ENCODE results near the gene CASZ1.

CASZ1 gene

GRCh38 chr1:10699470-10699835 is 97.0 kb downstream of the CASZ1 start:
- peaks cover 26% of the 10 kb centered on the region for H3K4me1 Mint-ChIP-seq
- H3K9me3 Mint-ChIP-seq = no peaks in the 10 kb centered on the region
- TF ChIP-seq CTCF (IDR thresholded peaks at IDR 0.05) = no peak
- H3K36me3 Mint-ChIP-seq (ENCODE audit: low read depth) = no peaks in the 10 kb centered on the region
- H3K4me3 Mint-ChIP-seq = no peak overlapping the region
- H3K27me3 Mint-ChIP-seq (ENCODE audit: low read depth, poor library complexity) = peaks cover 87% of the 10 kb centered on the region
- H3K27ac Mint-ChIP-seq = no peak overlapping the region
- no peak for DNase-seq

- H3K4me1 Mint-ChIP-seq = peaks cover 21% of the 10 kb centered on the region
- peaks cover 84% of the 10 kb centered on the region for H3K27me3 Mint-ChIP-seq (ENCODE audit: low read depth, poor library complexity)
- no peak overlapping the region for H3K27ac Mint-ChIP-seq
- no peak for DNase-seq
- H3K4me3 Mint-ChIP-seq = no peak overlapping the region
- TF ChIP-seq CTCF (IDR thresholded peaks at IDR 0.05) = no peak
- no peaks in the 10 kb centered on the region for H3K36me3 Mint-ChIP-seq (ENCODE audit: low read depth)
- H3K9me3 Mint-ChIP-seq = no peaks in the 10 kb centered on the region
Observed at GRCh38 chr1:10698726-10699469, 97.5 kb downstream of the CASZ1 start.

GRCh38 chr1:10697621-10698160 is 98.8 kb downstream of the CASZ1 start:
- H3K36me3 Mint-ChIP-seq (ENCODE audit: low read depth) = no peaks in the 10 kb centered on the region
- no peak for DNase-seq
- peaks cover 24% of the 10 kb centered on the region for H3K4me1 Mint-ChIP-seq
- H3K4me3 Mint-ChIP-seq = peak overlapping the region; percentile 8
- no peak for TF ChIP-seq CTCF (IDR thresholded peaks at IDR 0.05)
- no peaks in the 10 kb centered on the region for H3K9me3 Mint-ChIP-seq
- H3K27ac Mint-ChIP-seq = no peak overlapping the region
- peaks cover 86% of the 10 kb centered on the region for H3K27me3 Mint-ChIP-seq (ENCODE audit: low read depth, poor library complexity)

GRCh38 chr1:10696977-10697376 is 99.5 kb downstream of the CASZ1 start:
- Mint-ChIP-seq H3K4me3 (no peak overlapping the region), H3K4me1 (peaks cover 21% of the 10 kb centered on the region), H3K36me3 (ENCODE audit: low read depth) (no peaks in the 10 kb centered on the region), H3K27me3 (ENCODE audit: low read depth, poor library complexity) (peaks cover 86% of the 10 kb centered on the region), H3K9me3 (no peaks in the 10 kb centered on the region), H3K27ac (no peak overlapping the region)
- no peak for TF ChIP-seq CTCF (IDR thresholded peaks at IDR 0.05)
- DNase-seq = no peak

GRCh38 chr1:10694633-10695627 is 101.5 kb downstream of the CASZ1 start:
- Mint-ChIP-seq H3K27me3 (ENCODE audit: low read depth, poor library complexity) (peaks cover 81% of the 10 kb centered on the region), H3K4me3 (peak overlapping the region; percentile 82), H3K4me1 (peaks cover 21% of the 10 kb centered on the region), H3K36me3 (ENCODE audit: low read depth) (no peaks in the 10 kb centered on the region), H3K9me3 (no peaks in the 10 kb centered on the region), H3K27ac (no peak overlapping the region)
- no peak for TF ChIP-seq CTCF (IDR thresholded peaks at IDR 0.05)
- DNase-seq = peak; percentile 87

Data from nephron progenitor cell (in vitro differentiated cells).